ENCODE results near the gene SUPT6H.
A peak's percentile ranks its signal among the peaks of the same experiment; 100 is the strongest.
"Not testable (repeated sequence)": the region's sequence is repeated elsewhere in the genome, so short reads cannot be mapped to it uniquely, and the experiment has no call there.

The SUPT6H gene

DNA sequence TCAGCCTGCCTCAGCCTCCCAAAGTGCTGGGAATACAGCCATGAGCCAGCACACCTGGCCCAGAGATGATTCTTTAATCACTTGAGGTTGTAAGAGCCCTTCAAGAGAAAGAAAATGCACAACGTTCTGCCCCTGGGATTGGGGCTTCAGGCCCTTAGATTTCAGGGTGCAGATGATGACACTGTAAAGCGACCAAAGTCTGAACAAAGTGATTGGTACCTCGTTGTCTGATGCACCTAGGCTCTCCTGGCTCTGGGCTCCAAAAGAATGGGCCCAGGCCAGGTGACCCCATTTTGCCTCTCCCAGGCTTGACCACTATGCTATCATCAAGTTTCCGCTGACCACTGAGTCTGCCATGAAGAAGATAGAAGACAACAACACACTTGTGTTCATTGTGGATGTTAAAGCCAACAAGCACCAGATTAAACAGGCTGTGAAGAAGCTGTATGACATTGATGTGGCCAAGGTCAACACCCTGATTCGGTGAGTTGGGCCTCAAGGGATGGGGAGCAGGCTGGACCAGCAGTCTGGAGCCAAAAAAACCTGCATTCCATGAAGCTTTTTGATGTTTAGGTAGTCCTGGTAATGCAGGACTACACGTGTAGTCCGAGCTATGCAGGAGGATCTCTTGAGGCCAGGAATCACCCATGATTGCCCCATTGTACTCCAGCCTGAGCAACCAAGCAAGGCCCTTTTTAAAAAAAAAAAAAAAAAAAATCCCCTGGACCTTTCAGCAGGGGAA lies 60.6 kb downstream of the SUPT6H start:
- no peak for DNase-seq

DNA sequence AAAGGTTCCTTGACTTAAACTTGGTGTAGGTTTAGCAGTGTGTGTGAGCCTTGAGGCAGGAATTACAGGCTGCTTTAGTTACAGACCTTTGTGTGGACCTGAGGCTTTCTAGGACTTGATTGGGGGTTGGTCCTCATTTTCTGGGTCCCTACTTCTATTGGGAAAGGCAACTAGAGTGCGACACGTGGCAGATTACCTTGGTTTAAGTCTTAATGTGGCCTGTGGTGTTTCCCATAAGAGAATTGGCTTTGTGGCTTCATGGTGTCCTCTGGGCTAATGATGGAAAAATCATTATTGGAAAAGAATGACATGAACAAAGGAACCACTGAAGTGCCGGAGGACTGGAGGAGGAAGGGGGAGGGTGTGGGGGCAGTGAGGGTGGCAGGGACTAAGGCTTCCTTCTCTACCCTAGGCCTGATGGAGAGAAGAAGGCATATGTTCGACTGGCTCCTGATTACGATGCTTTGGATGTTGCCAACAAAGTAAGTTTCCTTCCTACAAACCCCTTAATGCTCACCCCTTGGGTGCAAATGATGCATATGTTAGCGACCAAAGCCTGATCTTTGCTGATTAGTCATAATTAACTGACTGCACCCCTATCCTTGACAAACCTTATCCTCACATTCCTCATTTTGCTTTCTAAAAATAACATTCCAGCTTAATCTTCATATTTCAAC lies 61.3 kb downstream of the SUPT6H start:
- DNase-seq, result no peak

GRCh38 chr17:28723836-28724499 lies 62.0 kb downstream of the SUPT6H start:
- not testable (repeated sequence) for DNase-seq

DNA sequence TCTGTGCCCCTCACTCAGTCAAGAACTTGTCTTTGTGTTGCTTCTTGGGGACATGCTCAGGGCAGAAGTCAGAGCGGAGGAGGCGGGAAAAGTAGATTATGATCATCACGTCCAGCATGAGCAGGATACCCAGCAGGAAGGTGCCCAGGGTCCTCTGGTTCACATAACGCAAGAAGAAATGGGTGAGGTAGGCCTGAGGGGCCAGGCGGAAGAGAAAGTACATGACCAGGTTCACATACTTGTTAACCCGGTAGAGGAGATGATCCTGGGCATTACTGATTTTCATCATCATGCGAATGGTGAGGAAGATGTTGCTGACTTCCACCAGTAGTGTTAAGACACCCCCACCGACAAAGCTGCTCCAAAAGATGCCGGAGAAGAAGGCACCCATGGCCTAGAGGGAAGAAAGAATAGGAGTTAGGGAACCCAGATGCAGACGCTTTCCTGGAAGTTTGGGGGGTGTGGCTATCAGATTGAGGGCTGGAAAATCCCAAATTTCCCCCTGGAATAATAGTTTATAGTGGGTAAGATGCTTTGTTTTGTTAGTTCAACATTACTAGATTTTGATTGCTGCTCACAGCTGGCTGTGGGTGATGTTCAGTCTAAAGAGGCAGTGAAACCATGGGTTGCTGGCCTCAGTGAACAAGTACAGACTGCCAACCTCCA lies 62.6 kb downstream of the SUPT6H start:
- DNase-seq, result no peak

DNA sequence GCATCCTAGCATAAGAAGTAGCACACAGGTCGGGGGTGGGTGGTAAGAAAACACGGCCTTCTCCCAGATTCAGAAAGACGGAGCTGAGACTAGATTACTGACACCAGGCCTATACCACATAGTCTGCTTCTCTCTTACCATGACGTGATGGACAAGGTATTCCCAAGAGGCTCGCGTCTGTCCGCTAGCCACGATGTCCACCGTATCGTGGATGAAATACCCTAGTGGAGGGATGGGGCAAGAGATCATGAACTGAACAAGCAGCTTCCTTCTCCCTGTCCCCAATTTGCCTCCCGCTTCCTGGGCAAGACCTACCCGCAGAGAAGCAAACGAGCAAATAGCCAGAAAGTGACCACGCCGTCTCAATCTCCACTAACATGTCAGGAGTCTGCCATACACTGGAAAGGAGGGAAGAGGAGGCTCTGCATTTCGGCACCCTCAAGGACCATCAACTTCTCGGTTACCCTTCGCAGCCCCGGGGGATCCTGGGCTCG lies 63.2 kb downstream of the SUPT6H start:
- DNase-seq, result no peak

DNA sequence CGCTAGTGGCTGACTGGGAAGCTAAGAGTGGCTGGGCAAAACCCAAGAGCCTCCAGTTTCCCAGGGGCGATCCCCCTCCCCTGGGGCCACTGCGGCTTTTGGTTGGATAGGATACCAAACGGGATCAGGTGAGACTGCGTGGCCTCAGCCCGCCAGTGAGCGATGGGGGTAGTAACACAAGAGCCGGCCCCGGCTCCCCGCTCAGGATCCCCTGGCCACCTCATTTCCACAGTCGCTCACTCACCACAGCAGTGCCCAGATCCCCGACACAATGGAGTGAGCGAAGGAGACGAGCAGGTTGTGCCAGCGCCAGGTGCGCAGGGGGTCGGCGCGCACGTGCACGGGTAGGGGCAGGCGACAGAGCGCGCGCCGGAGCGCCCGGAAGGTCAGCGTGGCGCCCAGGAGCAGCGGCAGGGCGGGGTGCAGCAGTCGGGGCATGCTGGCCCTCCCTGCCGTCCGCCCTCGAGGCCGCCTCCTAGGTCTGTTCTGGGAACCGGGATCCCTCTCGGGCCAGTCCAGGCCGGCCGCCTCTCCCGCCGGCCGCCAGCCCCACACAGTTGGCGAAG lies 63.7 kb downstream of the SUPT6H start:
- no peak for DNase-seq

DNA sequence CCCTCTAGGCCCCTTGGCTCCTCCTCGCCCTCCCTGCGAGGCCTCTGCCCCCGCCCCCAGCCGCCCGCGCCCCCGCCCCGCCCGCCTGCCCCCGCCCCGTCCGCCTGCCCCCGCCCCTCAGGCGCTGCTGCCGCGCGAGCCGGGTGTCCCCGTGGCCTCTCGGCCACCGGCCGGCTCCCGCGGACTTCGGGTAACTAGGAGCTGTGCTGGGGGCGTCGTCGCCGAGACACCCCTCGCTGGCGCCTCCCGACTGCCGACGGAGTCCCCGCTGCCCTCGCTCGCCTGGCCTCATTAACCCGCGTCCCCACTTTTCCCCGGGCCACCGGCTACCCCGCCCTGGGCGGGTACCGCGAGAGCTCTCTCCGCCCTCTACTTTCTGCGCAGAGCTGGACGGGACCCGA lies 64.2 kb downstream of the SUPT6H start, which contains the start of gene TLCD1:
Gene TLCD1 (minus strand): TSS at position 8 of the 401 bp plus-strand sequence. CDS start 136 bp downstream, outside the sequence.
- peak; percentile 72 for DNase-seq

GRCh38 chr17:28726627-28727491 lies 64.9 kb downstream of the SUPT6H start:
- peak; percentile 93 for DNase-seq

DNA sequence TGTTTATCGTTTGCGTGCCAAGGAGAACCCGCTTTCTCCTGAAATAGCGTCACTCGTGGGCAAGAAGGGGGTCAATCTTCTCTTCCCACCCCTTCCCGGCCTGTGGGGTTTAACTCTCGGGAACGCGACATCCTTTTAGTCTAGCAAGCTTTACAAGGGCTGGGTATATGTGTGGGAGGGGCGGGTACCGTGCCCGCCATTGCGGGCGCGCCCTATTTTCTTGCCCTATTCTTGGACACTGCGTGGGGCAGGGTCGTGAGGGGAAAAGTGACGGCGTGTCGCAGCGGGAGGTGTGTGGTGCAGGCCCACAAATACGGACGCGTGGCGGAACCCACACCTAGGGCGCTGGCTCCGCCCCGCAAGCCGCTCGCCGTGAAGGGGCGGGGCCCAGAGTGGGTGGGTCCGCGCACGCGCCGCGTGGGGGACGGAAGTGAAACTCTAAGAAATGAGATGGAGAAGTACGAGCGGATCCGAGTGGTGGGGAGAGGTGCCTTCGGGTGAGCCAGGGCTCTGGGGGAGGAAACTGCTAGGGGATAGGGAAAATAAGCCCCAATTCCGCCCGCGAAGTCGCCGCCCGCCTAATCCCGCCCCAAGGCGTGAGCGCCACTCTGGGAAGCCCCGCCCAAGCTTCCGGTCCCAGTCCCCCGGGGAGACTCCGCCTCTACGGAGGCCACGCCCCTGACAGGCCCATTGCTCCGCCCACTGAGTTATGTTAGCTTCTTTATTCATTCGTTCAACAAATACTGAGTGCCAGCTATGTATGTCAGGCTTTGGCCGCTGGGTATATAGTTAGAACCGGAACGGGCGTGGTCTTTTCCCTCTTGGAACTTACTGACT lies 66.6 kb downstream of the SUPT6H start, which contains the start of gene NEK8:
Gene NEK8 (plus strand): TSS at position 425 of the 837 bp plus-strand sequence. CDS start 26 bp downstream, at position 451.
- peak; percentile 97 for DNase-seq

DNA sequence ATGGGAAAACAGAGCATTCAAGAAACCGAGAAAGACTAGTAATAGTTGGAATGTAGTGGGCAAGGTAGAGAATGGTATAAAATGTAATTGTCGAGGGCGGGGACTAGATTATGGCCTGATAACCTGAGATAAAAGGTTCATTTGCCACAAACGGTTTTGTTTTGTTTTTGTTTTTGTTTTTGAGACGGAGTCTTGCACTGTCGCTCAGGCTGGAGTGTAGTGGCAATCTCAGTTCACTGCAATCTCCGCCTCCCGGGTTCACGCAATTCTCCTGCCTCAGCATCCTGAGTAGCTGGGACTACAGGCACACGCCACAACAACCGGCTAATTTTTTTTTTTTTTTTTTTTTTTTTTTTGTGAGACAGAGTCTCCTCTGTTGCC lies 67.9 kb downstream of the SUPT6H start:
- DNase-seq, result no peak

DNA sequence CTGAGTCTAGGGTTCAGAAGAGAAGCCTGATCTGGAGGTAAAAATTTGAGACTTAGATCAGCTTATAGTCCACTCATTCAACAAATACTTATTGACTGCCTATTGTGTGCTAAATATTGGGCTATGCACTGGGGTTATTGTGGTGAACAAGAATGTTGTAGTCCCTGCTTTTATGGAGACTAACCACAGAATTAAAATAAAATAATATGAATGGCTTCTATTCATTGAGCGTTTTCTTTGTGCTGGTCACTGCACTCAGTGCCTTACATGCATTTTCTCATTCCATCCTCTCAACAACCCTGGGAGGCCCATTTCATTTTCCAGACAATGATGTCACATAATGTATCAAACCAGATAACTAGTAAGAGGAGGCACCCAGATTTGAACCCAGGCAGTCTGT lies 71.3 kb downstream of the SUPT6H start:
- no peak for DNase-seq

- no peak for DNase-seq
Measured at GRCh38 chr17:28734712-28735241, 72.8 kb downstream of the SUPT6H start.

DNA sequence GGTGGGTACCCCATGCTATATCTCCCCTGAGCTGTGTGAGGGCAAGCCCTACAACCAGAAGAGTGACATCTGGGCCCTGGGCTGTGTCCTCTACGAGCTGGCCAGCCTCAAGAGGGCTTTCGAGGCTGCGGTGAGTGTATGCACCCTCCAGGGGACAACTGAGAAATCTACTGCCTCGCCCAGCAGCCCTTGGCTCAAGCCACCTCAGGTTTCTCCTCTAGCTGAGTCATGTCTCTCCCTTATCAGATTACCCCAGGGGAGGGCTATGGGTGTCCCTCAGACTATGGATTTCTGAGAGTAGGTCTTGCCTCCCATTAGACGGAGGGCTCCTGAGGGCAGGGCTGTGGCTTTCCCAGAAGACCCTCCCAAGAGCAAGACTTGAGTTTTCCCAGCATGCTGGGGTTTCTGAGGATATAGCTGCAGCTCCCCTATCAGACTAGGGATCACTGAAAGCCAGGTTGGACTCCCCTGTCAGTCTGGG lies 73.3 kb downstream of the SUPT6H start:
- DNase-seq, result no peak

GRCh38 chr17:28735913-28736769 lies 74.1 kb downstream of the SUPT6H start:
- not testable (repeated sequence) for DNase-seq

- no peak for DNase-seq
Measured at GRCh38 chr17:28737316-28737715, 75.3 kb downstream of the SUPT6H start.

DNA sequence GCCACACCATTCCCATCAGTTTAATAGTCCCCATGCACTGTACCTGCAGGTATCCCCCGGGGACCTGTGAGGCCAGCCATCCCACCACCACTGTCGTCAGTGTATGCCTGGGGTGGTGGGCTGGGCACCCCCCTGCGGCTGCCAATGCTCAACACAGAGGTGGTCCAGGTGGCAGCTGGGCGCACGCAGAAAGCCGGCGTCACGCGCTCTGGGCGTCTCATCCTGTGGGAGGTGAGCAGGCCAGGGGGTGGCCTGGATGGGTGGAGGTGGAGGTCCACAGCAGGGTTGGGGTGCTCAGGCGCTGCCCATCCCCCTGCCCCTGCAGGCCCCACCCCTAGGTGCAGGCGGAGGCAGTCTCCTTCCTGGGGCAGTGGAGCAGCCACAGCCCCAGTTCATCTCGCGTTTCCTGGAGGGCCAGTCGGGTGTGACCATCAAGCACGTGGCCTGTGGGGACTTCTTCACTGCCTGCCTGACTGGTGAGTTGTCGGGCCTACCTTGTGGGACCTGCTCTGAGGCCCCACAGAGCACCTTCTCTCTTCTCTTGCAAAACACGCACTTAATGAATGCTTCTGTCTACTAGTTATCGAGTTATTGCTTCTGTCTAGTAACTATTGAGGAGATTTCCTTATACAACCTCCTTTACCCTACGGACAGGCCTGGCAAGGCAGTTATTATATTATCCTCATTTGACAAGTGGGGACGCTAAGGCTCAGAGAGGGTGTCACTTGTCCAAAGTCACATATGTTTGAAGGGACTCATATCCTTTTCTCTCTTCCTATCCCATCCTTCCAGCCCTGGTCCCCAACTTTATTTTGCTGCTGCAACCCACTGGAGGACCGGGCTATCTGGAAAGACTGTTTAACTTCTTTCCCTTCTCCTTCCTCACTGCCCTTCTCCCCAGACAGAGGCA lies 76.0 kb downstream of the SUPT6H start:
- no peak for DNase-seq

- DNase-seq, result peak; percentile 71
Measured at GRCh38 chr17:28738680-28739384, 76.8 kb downstream of the SUPT6H start.
